ENCODE results near the gene GULP1. TPM values are rescaled to one million over a fixed set of nuclear protein-coding genes. Genes with fewer than 3 reads are reported as not detected.

Gene GULP1
- polyA plus RNA-seq, 1 donor (not counting 4 experiments of a cell fraction or from before 2014, with no cell fraction given) = 11.7 TPM

GRCh38 chr2:188391354-188391753, 99.7 kb downstream of the GULP1 start:
- FAIRE-seq (no peak), DNase-seq (ENCODE audit: low read depth, low spot score) (no peak)
- dilution Hi-C loops (cut with MboI; ENCODE audit: extremely low pct_ligation_motif_present, low sequenced_read_pairs) = no loop called here
- no peaks in the 10 kb centered on the region for H3K27me3 ChIP-seq (ENCODE audit: control insufficient read depth, extremely low read depth, insufficient read depth, low read length)
- no peaks in the 10 kb centered on the region for H3K9me1 ChIP-seq (ENCODE audit: control insufficient read depth, extremely low read depth, insufficient read depth, low read length)
- H3K4me3 ChIP-seq (ENCODE audit: control insufficient read depth in 2 of 3, extremely low read depth in 1 of 3, insufficient read depth in 2 of 3, low read depth in 1 of 3, low read length in 3 of 3) = no peak overlapping the region
- no peaks in the 10 kb centered on the region for H3K79me2 ChIP-seq (ENCODE audit: control insufficient read depth, insufficient read depth, low read length)
- no peak for TF ChIP-seq CTCF (optimal IDR thresholded peaks at IDR 0.05 in 1 of 3, IDR thresholded peaks at IDR 0.05 in 1 of 3, conservative IDR thresholded peaks at IDR 0.05 in 1 of 3; ENCODE audit: extremely low read depth in 1 of 3, insufficient read depth in 2 of 3, low read length in 3 of 3)
- no peak for TF ChIP-seq EZH2 (IDR thresholded peaks at IDR 0.05; ENCODE audit: low read length)
- H2AFZ ChIP-seq (ENCODE audit: control insufficient read depth, low read length) = no peak overlapping the region
- no peaks in the 10 kb centered on the region for H3K4me1 ChIP-seq (ENCODE audit: control insufficient read depth, extremely low read depth, insufficient read depth, low read length)
- no peaks in the 10 kb centered on the region for H3K36me3 ChIP-seq (ENCODE audit: control insufficient read depth in 2 of 2, extremely low read depth in 1 of 2, insufficient read depth in 2 of 2, low read length in 2 of 2)
- H3K9ac ChIP-seq (ENCODE audit: control insufficient read depth, extremely low read depth, insufficient read depth, low read length) = no peak overlapping the region
- no peak overlapping the region for H3K27ac ChIP-seq (ENCODE audit: control insufficient read depth, insufficient read depth, low read length)
- H3K4me2 ChIP-seq (ENCODE audit: control insufficient read depth, extremely low read depth, insufficient read depth, low read depth, low read length) = no peak overlapping the region
- H3K9me3 ChIP-seq (ENCODE audit: control insufficient read depth, low read depth, low read length) = no peaks in the 10 kb centered on the region
- no peaks in the 10 kb centered on the region for H4K20me1 ChIP-seq (ENCODE audit: control insufficient read depth, extremely low read depth, insufficient read depth, low read length)

DNA sequence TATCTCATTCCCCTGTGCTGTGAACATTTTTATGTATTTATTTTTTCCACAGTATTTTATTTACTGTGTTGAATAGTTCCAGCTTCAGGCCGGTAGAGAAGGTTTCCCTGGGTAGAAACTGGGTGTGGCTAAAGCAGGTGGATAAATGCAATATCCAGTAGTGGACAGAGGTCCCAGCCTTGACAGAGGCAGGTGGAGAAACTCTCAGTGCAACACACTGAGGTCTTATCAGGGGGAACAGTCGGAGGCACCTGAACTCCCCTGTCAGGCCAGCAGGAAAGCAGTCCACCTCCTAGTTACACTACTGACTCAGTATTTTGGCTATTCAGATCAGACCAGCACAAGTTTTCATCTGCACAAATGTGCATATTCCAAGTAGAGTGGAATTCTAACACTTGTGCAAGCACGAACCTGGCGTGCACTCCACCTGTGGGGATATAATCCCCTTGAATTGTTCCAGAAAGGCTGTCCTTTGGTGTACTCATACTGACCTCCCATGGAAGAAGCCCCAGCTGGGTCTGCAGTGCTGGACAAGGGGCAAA, 103.3 kb downstream of the GULP1 start:
- dilution Hi-C loops (cut with MboI; ENCODE audit: extremely low pct_ligation_motif_present, low sequenced_read_pairs) = no loop called here
- no peak overlapping the region for H3K9ac ChIP-seq (ENCODE audit: control insufficient read depth, extremely low read depth, insufficient read depth, low read length)
- H3K4me1 ChIP-seq (ENCODE audit: control insufficient read depth, extremely low read depth, insufficient read depth, low read length) = no peaks in the 10 kb centered on the region
- no peaks in the 10 kb centered on the region for H3K27me3 ChIP-seq (ENCODE audit: control insufficient read depth, extremely low read depth, insufficient read depth, low read length)
- H3K27ac ChIP-seq (ENCODE audit: control insufficient read depth, insufficient read depth, low read length) = no peak overlapping the region
- H4K20me1 ChIP-seq (ENCODE audit: control insufficient read depth, extremely low read depth, insufficient read depth, low read length) = no peaks in the 10 kb centered on the region
- no peak for TF ChIP-seq CTCF (optimal IDR thresholded peaks at IDR 0.05 in 1 of 3, IDR thresholded peaks at IDR 0.05 in 1 of 3, conservative IDR thresholded peaks at IDR 0.05 in 1 of 3; ENCODE audit: extremely low read depth in 1 of 3, insufficient read depth in 2 of 3, low read length in 3 of 3)
- no peak for TF ChIP-seq EZH2 (IDR thresholded peaks at IDR 0.05; ENCODE audit: low read length)
- no peak for FAIRE-seq
- no peaks in the 10 kb centered on the region for H3K36me3 ChIP-seq (ENCODE audit: control insufficient read depth in 2 of 2, extremely low read depth in 1 of 2, insufficient read depth in 2 of 2, low read length in 2 of 2)
- H3K79me2 ChIP-seq (ENCODE audit: control insufficient read depth, insufficient read depth, low read length) = no peaks in the 10 kb centered on the region
- no peak overlapping the region for H3K4me2 ChIP-seq (ENCODE audit: control insufficient read depth, extremely low read depth, insufficient read depth, low read depth, low read length)
- H3K4me3 ChIP-seq (ENCODE audit: control insufficient read depth in 2 of 3, extremely low read depth in 1 of 3, insufficient read depth in 2 of 3, low read depth in 1 of 3, low read length in 3 of 3) = no peak overlapping the region
- H2AFZ ChIP-seq (ENCODE audit: control insufficient read depth, low read length) = no peak overlapping the region
- H3K9me3 ChIP-seq (ENCODE audit: control insufficient read depth, low read depth, low read length) = no peaks in the 10 kb centered on the region
- no peaks in the 10 kb centered on the region for H3K9me1 ChIP-seq (ENCODE audit: control insufficient read depth, extremely low read depth, insufficient read depth, low read length)
- no peak for DNase-seq (ENCODE audit: low read depth, low spot score)
